Measurements from ENCODE around the gene GRHL3. TPM values are rescaled to one million over a fixed set of nuclear protein-coding genes. Genes with fewer than 3 reads are reported as not detected.
"Not testable (repeated sequence)": the region's sequence is repeated elsewhere in the genome, so short reads cannot be mapped to it uniquely, and the experiment has no call there.

The GRHL3 gene
- total RNA-seq, 2 experiments from 2014 or later: 0.10 TPM; not detected in 1

DNA sequence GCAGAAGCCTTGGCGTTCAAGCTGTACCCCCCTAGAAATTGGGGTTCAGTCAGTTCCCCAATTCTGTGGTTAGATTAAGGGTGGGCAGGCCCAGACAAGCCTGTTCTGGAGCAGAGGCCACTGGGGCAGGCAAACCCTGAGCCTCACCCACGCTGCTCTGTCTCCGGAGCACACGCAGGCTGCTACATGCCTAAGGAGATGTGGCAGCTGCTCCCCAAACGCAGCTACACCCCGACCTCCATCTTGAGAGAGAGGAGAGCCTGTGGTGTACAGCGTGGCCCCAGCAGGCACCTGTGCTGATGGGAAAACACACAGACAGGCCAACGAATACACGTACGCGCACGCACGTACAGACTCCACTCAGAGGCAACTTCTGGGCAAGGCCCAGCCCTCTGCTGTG is 33.9 kb upstream of the GRHL3 start:
- no peaks in the 10 kb centered on the region for H3K9me3 Mint-ChIP-seq
- no peaks in the 10 kb centered on the region for H3K4me1 Mint-ChIP-seq
- CTCF ChIA-PET: no interaction called here
- no peaks in the 10 kb centered on the region for H3K36me3 Mint-ChIP-seq (ENCODE audit: low read depth)
- no peak overlapping the region for H3K4me3 Mint-ChIP-seq
- H3K27ac Mint-ChIP-seq: no peak overlapping the region
- POLR2A ChIA-PET: no interaction called here
- no peak for DNase-seq
- H3K27me3 Mint-ChIP-seq: peaks cover 5% of the 10 kb centered on the region

DNA sequence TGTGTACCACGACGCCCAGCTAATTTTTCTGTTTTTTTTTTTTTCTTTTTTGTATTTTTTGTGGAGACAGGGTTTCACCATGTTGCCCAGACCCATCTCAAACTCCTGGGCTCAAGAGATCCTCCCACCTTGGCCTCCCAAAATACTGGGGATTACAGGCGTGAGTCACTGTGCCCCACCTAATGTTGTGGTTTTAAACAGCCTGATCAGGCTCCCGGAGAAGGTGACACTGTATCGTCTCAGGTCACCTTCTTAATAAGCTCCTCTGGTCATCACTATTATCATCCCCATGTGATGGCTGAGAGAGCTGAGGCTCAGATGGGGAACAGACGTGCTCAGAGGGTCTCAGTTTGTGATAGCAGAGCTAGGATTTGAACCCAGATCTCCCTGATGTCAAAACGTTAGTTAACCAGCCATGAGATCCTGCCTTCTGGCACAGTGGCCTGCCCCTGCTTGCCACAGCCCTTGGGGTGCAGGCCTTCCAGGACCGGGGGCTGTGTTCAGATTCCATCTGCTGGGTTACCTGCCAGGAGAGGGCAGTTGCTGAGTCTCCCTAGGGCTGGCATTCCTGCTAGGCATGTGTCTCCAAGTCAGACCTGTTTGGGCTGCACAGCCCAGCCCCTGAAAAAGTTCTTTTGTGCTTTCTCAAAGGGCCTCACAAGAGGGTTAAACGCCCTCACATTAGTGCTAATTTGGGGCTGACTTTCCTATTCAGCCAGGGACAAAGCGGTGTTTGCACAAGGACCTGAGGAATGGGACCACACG is 32.7 kb upstream of the GRHL3 start:
- ChIA-PET POLR2A (no interaction called here), CTCF (interaction anchor here (1.0 kb wide), 1 partner anchor 105 kb away, joined by 3 read pairs; no protein-coding TSS in a partner anchor)
- Mint-ChIP-seq H3K4me1 (no peaks in the 10 kb centered on the region), H3K9me3 (no peaks in the 10 kb centered on the region), H3K4me3 (no peak overlapping the region), H3K36me3 (ENCODE audit: low read depth) (no peaks in the 10 kb centered on the region), H3K27me3 (peaks cover 6% of the 10 kb centered on the region), H3K27ac (no peak overlapping the region)
- DNase-seq: no peak

DNA sequence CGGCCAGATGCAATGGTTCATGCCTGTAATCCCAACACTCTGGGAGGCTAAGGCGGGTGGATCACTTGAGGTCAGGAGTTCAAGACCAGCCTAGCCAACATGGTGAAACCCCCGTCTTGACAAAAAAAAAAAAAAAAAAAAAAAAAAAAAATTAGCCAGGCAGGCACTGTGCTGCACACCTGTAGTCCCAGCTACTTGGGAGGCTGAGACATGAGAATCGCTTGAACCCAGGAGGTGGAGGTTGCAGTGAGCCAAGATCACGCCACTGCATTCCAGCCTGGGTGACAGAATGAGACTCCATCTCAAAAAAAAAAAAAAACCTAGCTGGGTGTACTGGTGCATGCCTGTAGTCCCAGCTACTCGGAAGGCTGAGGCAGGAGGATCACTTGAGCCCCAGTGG is 31.4 kb upstream of the GRHL3 start:
- H3K4me3 Mint-ChIP-seq; DNase-seq; H3K36me3 Mint-ChIP-seq (ENCODE audit: low read depth); H3K27ac Mint-ChIP-seq; POLR2A ChIA-PET; H3K4me1 Mint-ChIP-seq; H3K9me3 Mint-ChIP-seq: not testable (repeated sequence)
- CTCF ChIA-PET: interaction anchor here (0.7 to 1.0 kb wide), 2 partner anchors 16 to 128 kb away, joined by 3 read pairs; partner anchors contain the start of gene NIPAL3
- peaks cover 10% of the 10 kb centered on the region for H3K27me3 Mint-ChIP-seq

DNA sequence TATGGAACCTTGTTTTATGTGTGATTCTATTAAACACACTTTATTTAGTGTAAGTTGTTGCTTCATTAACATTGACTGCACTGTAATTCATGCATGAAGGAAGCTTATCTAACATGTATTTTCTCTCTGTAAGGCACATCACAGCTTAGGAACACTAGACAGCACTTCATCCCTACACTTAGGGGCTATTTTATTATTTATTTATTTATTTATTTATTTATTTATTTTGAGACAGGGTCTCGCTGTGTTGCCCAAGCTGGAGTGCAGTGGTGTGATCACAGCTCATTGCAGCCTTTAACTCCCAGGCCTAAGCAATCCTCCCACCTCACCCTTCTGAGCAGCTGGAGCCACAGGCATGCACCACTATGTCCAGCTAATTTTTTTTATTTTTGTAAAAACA is 30.7 kb upstream of the GRHL3 start:
- Mint-ChIP-seq H3K27me3 (peaks cover 10% of the 10 kb centered on the region), H3K27ac (no peak overlapping the region), H3K36me3 (ENCODE audit: low read depth) (no peaks in the 10 kb centered on the region), H3K4me3 (no peak overlapping the region), H3K9me3 (no peaks in the 10 kb centered on the region), H3K4me1 (no peaks in the 10 kb centered on the region)
- DNase-seq: no peak
- ChIA-PET CTCF (interaction anchor here (0.7 to 1.0 kb wide), 2 partner anchors 15 to 127 kb away, joined by 3 read pairs; partner anchors contain the start of gene NIPAL3), POLR2A (no interaction called here)

DNA sequence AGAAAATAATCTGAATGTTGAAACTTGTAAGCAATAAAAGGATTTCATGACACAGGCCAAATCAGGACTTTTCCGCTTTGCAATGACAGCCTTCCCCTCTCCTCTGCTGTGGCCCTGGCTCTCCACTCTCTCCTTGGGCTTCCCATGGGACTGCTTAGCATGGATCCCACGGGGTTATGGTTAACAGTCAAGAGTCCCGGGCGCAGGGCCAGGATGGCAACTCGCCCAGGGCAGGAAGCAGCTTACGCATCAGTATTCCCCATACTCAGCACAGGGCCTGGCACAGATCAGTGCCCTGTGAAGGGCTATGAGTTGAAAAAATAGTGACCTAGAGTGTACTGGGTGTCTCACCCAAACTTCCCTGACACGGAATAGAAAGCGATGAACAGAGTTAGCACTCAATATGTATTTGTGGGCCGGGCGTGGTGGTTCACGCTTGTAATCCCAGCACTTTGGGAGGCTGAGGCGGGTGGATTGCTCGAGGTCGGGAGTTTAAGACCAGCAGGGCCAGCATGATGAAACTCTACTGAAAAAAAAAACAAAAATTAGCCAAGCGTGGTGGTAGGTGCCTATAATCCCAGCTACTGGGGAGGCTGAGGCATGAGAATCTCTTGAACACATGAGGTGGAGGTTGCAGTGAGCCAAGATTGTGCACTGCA is 29.1 kb upstream of the GRHL3 start:
- no peaks in the 10 kb centered on the region for H3K36me3 Mint-ChIP-seq (ENCODE audit: low read depth)
- peaks cover 15% of the 10 kb centered on the region for H3K27me3 Mint-ChIP-seq
- H3K4me3 Mint-ChIP-seq: no peak overlapping the region
- no peak for DNase-seq
- no peaks in the 10 kb centered on the region for H3K4me1 Mint-ChIP-seq
- ChIA-PET POLR2A (no interaction called here), CTCF (no interaction called here)
- H3K27ac Mint-ChIP-seq: no peak overlapping the region
- H3K9me3 Mint-ChIP-seq: no peaks in the 10 kb centered on the region

DNA sequence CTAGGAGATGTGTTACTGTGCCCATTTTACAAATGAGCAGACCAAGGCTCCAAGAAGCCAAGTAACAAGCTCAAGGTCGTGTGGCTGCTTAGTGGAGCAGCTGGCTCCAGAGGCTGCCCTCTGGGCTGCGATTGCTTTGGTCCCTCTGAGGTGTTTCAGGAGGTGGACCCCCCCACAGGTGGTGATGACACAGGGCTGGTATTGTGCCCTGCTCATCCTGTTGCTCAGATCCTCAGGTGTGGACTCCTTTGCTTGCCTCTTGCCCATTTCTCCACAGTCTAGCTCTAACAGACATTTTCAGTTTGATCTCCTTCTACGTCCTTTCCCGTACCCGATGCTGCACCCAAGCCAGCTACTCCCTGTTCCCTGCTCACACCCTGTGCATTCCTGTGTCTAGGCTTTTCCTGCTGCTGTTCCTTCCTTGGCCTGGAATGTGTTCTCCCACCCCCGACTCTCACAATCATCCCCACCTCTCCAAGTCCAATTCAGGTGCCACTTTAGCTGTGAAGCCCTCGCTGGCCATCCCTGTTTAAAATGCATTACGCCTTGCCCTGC is 28.1 kb upstream of the GRHL3 start:
- ChIA-PET CTCF (interaction anchor here (1.1 kb wide), 1 partner anchor 100 kb away, joined by 3 read pairs; no protein-coding TSS in a partner anchor), POLR2A (no interaction called here)
- H3K27ac Mint-ChIP-seq: no peak overlapping the region
- H3K36me3 Mint-ChIP-seq (ENCODE audit: low read depth): no peaks in the 10 kb centered on the region
- H3K27me3 Mint-ChIP-seq: peaks cover 20% of the 10 kb centered on the region
- H3K9me3 Mint-ChIP-seq: no peaks in the 10 kb centered on the region
- H3K4me1 Mint-ChIP-seq: no peaks in the 10 kb centered on the region
- no peak overlapping the region for H3K4me3 Mint-ChIP-seq
- DNase-seq: no peak

DNA sequence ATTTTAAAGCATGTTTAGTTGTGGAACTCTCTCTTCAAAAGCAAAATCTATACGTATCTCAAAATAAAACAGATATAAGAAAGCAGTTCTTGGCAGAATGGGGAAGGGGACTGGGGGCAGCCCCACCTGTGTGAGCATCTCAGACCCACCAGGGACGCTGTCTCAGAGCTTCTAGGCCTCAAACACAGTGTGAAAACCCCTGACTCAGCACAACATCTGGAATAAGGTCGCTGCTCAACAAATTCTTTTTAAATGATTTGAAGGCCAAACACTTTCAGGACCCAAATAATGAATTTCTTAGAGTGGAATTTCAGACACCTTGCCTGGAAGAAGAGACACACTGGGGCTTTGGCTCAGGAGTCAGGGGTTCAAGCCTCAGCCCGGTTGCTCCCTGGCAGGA is 27.1 kb upstream of the GRHL3 start:
- H3K4me1 Mint-ChIP-seq: no peaks in the 10 kb centered on the region
- DNase-seq: no peak
- CTCF ChIA-PET: interaction anchor here (1.1 kb wide), 1 partner anchor 99 kb away, joined by 3 read pairs; no protein-coding TSS in a partner anchor
- H3K4me3 Mint-ChIP-seq: no peak overlapping the region
- H3K36me3 Mint-ChIP-seq (ENCODE audit: low read depth): no peaks in the 10 kb centered on the region
- no peak overlapping the region for H3K27ac Mint-ChIP-seq
- POLR2A ChIA-PET: no interaction called here
- H3K27me3 Mint-ChIP-seq: peaks cover 20% of the 10 kb centered on the region
- no peaks in the 10 kb centered on the region for H3K9me3 Mint-ChIP-seq

DNA sequence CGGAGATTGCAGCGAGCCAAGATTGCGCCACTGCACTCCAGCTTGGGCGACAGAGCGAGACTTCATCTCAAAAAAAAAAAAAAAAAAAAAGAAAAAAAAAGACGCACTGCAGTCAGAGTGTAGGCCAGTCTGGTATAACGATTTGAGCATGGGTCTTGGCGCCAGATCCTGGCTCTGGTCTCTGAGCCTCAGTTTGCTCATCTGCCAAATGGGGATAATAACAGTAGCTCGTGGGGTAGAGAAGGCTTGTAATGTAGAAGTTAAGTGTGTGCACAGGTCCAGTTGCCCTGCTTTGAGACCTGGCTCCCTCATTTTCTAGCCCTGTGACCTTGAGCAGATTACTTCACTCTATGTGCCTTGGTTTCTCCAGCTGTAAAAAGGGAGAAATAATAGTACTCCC is 26.3 kb upstream of the GRHL3 start:
- Mint-ChIP-seq H3K4me3 (no peak overlapping the region), H3K9me3 (no peaks in the 10 kb centered on the region), H3K4me1 (no peaks in the 10 kb centered on the region), H3K36me3 (ENCODE audit: low read depth) (no peaks in the 10 kb centered on the region), H3K27ac (no peak overlapping the region), H3K27me3 (peaks cover 26% of the 10 kb centered on the region)
- no peak for DNase-seq
- CTCF ChIA-PET: no interaction called here
- POLR2A ChIA-PET: no interaction called here

DNA sequence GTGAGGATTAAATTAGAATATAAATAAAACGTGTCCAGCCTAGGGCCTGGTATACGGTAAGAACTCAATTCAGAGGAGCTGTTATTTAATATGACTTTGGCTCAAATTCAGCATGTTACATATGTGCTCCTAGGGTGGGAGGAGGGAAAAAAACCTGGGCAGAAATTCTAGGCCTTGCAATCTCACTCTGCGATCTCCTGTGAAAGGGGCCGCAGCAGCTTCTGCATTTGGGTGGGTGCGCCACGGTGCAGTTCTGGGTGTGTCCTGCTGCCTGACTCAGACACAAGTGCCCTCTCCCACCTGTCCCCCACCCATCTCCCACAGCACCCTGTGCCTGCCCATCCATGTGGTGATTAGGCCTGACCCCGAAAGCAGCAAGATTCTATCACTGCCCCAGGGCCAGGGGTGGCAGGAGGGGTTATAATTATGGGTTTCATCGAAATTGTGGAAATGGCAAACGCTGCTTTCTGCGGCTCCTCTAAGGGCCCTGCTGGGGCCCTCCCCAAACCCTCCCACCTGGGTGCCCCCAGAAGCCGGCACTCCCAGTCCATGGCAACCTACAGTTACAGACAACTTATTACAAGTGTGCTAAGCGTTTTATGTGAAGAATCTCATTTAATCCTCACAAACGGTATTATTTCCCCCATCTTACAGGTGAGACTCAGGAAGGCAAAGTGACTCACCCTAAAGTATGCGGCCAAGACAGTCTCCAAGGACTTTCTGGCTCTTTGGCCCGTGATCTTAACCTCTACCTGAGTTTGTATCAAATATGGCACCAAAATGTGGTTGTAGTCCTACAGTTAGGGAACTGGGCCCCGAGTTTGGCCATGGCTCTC is 25.5 kb upstream of the GRHL3 start:
- DNase-seq: no peak
- no peak overlapping the region for H3K4me3 Mint-ChIP-seq
- POLR2A ChIA-PET: no interaction called here
- H3K4me1 Mint-ChIP-seq: no peaks in the 10 kb centered on the region
- CTCF ChIA-PET: no interaction called here
- H3K9me3 Mint-ChIP-seq: no peaks in the 10 kb centered on the region
- H3K36me3 Mint-ChIP-seq (ENCODE audit: low read depth): no peaks in the 10 kb centered on the region
- H3K27ac Mint-ChIP-seq: no peak overlapping the region
- peaks cover 33% of the 10 kb centered on the region for H3K27me3 Mint-ChIP-seq

DNA sequence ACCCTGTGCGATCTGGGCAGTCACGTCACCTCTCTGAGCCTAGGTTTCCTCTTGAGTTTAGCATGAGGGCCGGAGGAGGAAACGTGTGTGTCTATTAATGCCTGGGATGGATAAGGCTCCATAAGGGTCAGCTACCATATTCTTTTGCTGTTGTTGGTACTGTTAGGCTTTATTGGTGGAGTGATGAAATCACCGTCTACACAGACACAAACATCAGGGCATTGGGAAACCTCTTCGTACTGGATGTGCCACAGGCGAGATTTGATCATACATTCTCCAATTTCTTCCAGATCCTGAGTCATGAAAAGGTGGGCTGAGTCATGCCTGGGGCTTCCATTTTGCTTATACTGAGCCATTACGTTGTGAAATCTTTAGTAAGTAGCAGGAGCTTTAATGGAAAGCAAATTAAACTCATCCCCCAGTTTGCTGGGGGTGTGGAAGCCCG is 24.9 kb upstream of the GRHL3 start:
- Mint-ChIP-seq H3K27me3 (peaks cover 38% of the 10 kb centered on the region), H3K36me3 (ENCODE audit: low read depth) (no peaks in the 10 kb centered on the region), H3K4me3 (no peak overlapping the region), H3K9me3 (no peaks in the 10 kb centered on the region), H3K27ac (no peak overlapping the region), H3K4me1 (no peaks in the 10 kb centered on the region)
- ChIA-PET POLR2A (no interaction called here), CTCF (interaction anchor here (0.5 kb wide), 1 partner anchor 198 kb away, joined by 3 read pairs; no protein-coding TSS in a partner anchor)
- DNase-seq: no peak

DNA sequence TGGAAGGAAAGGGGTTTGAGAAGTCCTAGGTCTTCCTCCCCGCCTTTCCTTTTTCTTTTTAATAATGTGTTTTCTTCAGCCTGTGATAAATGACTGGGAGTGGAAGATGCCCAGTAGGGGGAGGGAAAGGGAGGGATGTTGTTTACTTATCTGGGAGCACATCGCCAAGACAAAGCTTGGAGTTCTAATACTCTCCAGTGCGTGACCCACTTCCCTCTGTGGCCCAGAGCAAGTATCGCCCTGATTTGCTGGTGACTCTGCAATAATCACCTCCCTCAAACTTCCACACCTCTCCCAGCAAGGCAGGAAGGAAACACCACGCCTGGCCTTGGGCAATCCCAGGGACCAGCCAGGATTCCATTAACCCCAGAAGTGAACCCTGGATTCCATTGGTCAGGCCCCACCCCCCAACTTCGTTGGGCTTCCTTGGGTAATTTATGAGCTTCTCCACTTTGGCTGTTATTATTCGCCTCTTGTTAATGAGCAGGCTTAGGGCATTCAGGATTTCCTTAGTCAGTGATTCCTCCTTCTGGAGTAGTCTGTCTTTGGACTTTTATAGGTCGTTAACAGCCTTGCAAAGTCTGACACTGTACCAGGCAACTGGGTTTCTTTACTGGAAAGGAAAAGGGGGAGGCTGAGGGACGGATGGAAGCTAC is 24.3 kb upstream of the GRHL3 start:
- ChIA-PET CTCF (interaction anchor here (0.5 kb wide), 1 partner anchor 197 kb away, joined by 3 read pairs; no protein-coding TSS in a partner anchor), POLR2A (no interaction called here)
- no peak for DNase-seq
- H3K4me3 Mint-ChIP-seq: no peak overlapping the region
- no peak overlapping the region for H3K27ac Mint-ChIP-seq
- H3K36me3 Mint-ChIP-seq (ENCODE audit: low read depth): no peaks in the 10 kb centered on the region
- no peaks in the 10 kb centered on the region for H3K4me1 Mint-ChIP-seq
- H3K27me3 Mint-ChIP-seq: peaks cover 39% of the 10 kb centered on the region
- H3K9me3 Mint-ChIP-seq: no peaks in the 10 kb centered on the region

DNA sequence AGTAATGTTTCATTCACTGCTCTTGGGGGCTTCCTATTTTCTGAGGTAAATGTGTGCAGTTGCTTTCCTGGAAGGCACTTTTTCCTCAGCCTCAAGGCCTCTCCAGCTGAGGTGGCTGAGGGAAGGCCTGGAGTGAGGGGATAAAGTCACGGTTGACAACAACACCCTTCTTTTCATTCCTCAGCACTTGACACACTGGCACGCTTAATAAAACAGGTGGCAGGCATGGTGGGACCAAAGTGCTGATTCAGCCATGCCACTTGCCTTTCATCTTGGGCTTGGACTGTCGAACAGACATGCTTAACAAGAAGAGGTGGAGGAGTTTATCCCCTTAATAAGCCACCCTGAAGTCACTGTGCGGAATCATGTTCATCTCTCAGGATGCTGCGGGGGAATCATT is 23.6 kb upstream of the GRHL3 start:
- ChIA-PET POLR2A (no interaction called here), CTCF (no interaction called here)
- H3K9me3 Mint-ChIP-seq: no peaks in the 10 kb centered on the region

More for the DNA sequence above, 23.6 kb upstream of the GRHL3 start:
- no peak for DNase-seq
- H3K36me3 Mint-ChIP-seq (ENCODE audit: low read depth): no peaks in the 10 kb centered on the region
- H3K4me3 Mint-ChIP-seq: no peak overlapping the region
- no peaks in the 10 kb centered on the region for H3K4me1 Mint-ChIP-seq
- peaks cover 40% of the 10 kb centered on the region for H3K27me3 Mint-ChIP-seq
- no peak overlapping the region for H3K27ac Mint-ChIP-seq

Measured in activated CD4-positive, alpha-beta memory T cell treated with anti-CD3 and anti-CD28 coated beads, Interleukin-2, amount 10 ng/mL, durations not matched to agents 7 days and 5 days (primary cell).